K562 (cell line): ENCODE measurements around the gene PCNX2. TPM values are rescaled to one million over a fixed set of nuclear protein-coding genes. Genes with fewer than 3 reads are reported as not detected.

ENCODE experiments used
- ATAC-seq: fragments of 200-7000 bp; cut with Tn5 transposase; 3 replicates; pipeline ENCODE4 v1.9.1; 2020; ENCODE audit warnings: moderate library complexity
- BruUV-seq: library from RNA; stranded (reverse); fragments of 400-500 nt; replicated peaks from 2 replicates; lab custom pipeline; 2021; lab: Mats Ljungman, UMichigan
- CTCF ChIA-PET: fragments of 300-600 bp; formaldehyde crosslinking; extraction: SDS; loops from one replicate; lab custom pipeline; 2021; ENCODE audit warnings: low intra/inter-chr PET ratio; lab: Yijun Ruan, JAX
- POLR2A ChIA-PET: fragments of 300-600, 350-650 bp; sonication (Branson Sonifier 250); formaldehyde crosslinking; extraction: SDS; loops from one replicate; lab custom pipeline; 2021; ENCODE audit warnings: antibody characterized with exemption, inconsistent platforms; lab: Yijun Ruan, JAX
- DNase-seq, 4 experiments: peaks; one replicate each; pipeline versions ENCODE4 v3.0.0 to v3.0.0-alpha.2; 2011 to 2018; ENCODE audit warnings: low spot score in 3 of 4, mixed read lengths in 3 of 4; ENCODE audit errors: extremely low read depth in 1 of 4
- FAIRE-seq: peaks from 2 replicates; lab custom pipeline; 2011; peaks lifted over from hg19 to GRCh38; lab: Jason Lieb, UNC
- H2AFZ ChIP-seq: 2 replicates; pipeline ENCODE4 v1.6.0; 2011; ENCODE audit warnings: low read depth, low read length, control low read depth, inconsistent platforms
- H3K27ac ChIP-seq: fragments of 200-600 bp; 3 replicates; pipeline ENCODE4 v1.8.0; 2011; ENCODE audit warnings: low read depth, mild to moderate bottlenecking, control low read depth, inconsistent platforms, low read length, moderate library complexity, mixed read lengths; ENCODE audit errors: extremely low read depth
- H3K27me3 ChIP-seq, 2 experiments: fragments of 300-600 bp in 1 of 2; 2 replicates in 1 of 2; 3 replicates in 1 of 2; pipeline versions ENCODE4 v1.6.0 to v1.8.0; 2011; ENCODE audit warnings: inconsistent platforms in 2 of 2, low read length in 2 of 2, mild to moderate bottlenecking in 1 of 2, mixed read lengths in 1 of 2, moderate library complexity in 1 of 2; ENCODE audit not compliant: control insufficient read depth in 2 of 2, insufficient read depth in 2 of 2
- H3K36me3 ChIP-seq: fragments of 300-600 bp; 3 replicates; pipeline ENCODE4 v1.8.0; 2011; ENCODE audit warnings: mild to moderate bottlenecking, low read length, inconsistent platforms; ENCODE audit not compliant: control insufficient read depth, insufficient read depth
- H3K4me1 ChIP-seq, 2 experiments: fragments of 200-600 bp in 1 of 2; replicated peaks in 1 of 2; 2 replicates in 1 of 2; 3 replicates in 1 of 2; pipeline versions ENCODE4 v1.5.1 to v1.8.0; 2011; ENCODE audit warnings: inconsistent platforms in 2 of 2, low read length in 2 of 2, mild to moderate bottlenecking in 1 of 2, mixed read lengths in 1 of 2, moderate library complexity in 1 of 2; ENCODE audit not compliant: control insufficient read depth in 2 of 2, insufficient read depth in 2 of 2
- H3K4me2 ChIP-seq: 2 replicates; pipeline ENCODE4 v1.6.1; 2011; ENCODE audit warnings: low read length, control low read depth, inconsistent platforms, mixed read lengths; ENCODE audit not compliant: insufficient read depth
- H3K4me3 ChIP-seq: fragments of 200-600 bp; sonication (generic), shearing (Covaris generic); 2 replicates; pipeline ENCODE4 v1.5.1; 2016; ENCODE audit warnings: control low read depth, inconsistent platforms
- H3K79me2 ChIP-seq: fragments of 200-600 bp; 3 replicates; pipeline ENCODE4 v1.8.0; 2011; ENCODE audit warnings: low read length, inconsistent platforms; ENCODE audit not compliant: control insufficient read depth, insufficient read depth
- H3K9ac ChIP-seq, 2 experiments: 2 replicates each; pipeline versions ENCODE4 v1.6.0 to v1.6.1; 2011; ENCODE audit warnings: low read depth in 2 of 2, low read length in 2 of 2, control low read depth in 1 of 2, inconsistent platforms in 1 of 2, mild to moderate bottlenecking in 1 of 2, mixed read lengths in 1 of 2; ENCODE audit not compliant: insufficient read depth in 1 of 2
- H3K9me1 ChIP-seq: one replicate; pipeline ENCODE4 v1.6.0; 2011; ENCODE audit warnings: inconsistent platforms, mild to moderate bottlenecking, low read length, moderate library complexity; ENCODE audit not compliant: control insufficient read depth, insufficient read depth
- H3K9me3 ChIP-seq: replicated peaks from 2 replicates; pipeline ENCODE4 v1.5.1; 2011; ENCODE audit warnings: low read depth, low read length, inconsistent platforms; ENCODE audit not compliant: control insufficient read depth, insufficient read depth
- H4K20me1 ChIP-seq: replicated peaks from 2 replicates; pipeline ENCODE4 v1.6.1; 2011; ENCODE audit warnings: low read length, inconsistent platforms, mixed read lengths; ENCODE audit not compliant: control insufficient read depth, insufficient read depth
- CBX1 ChIP-seq: sonication (generic); IDR thresholded peaks from 2 replicates; pipeline ENCODE4 v1.6.1; 2016; ENCODE audit warnings: antibody characterized with exemption, low read depth, mild to moderate bottlenecking
- CREB3L1 ChIP-seq: fragments of 450-650 bp; IDR thresholded peaks from 2 replicates; pipeline ENCODE4 v1.6.1; 2014; ENCODE audit warnings: low read depth, mild to moderate bottlenecking, moderate library complexity, borderline replicate concordance
- CREBBP ChIP-seq: IDR thresholded peaks from one replicate; pipeline ENCODE4 v1.6.1; 2012; ENCODE audit warnings: low read depth, mild to moderate bottlenecking, control low read depth, inconsistent platforms, low read length
- EHMT2 ChIP-seq: fragments of 450-650 bp; IDR thresholded peaks from 2 replicates; pipeline ENCODE4 v1.6.1; 2018; ENCODE audit warnings: antibody characterized with exemption
- FIP1L1 ChIP-seq: fragments of 200-400 bp; formaldehyde crosslinking; IDR thresholded peaks from 2 replicates; pipeline ENCODE4 v1.6.1; 2018; ENCODE audit warnings: mild to moderate bottlenecking, low read depth, low read length; ENCODE audit not compliant: poor library complexity, severe bottlenecking
- FOSL1 ChIP-seq: fragments of 200-800 bp; sonication (Bioruptor generic); conservative IDR thresholded peaks from 2 replicates; pipeline ENCODE4 v1.6.1; 2016; ENCODE audit warnings: missing genetic modification characterization, missing compliant biosample characterization
- MTF1 ChIP-seq: fragments of 250-450 bp; sonication (Bioruptor Pico); IDR thresholded peaks from 2 replicates; pipeline ENCODE4 v1.9.0; 2021; ENCODE audit warnings: moderate library complexity, mild to moderate bottlenecking, inconsistent platforms, borderline replicate concordance
- NCOA4 ChIP-seq: fragments of 450-650 bp; IDR thresholded peaks from 2 replicates; pipeline ENCODE4 v1.6.1; 2018; ENCODE audit warnings: mild to moderate bottlenecking; ENCODE audit not compliant: partially characterized antibody
- POLR2AphosphoS5 ChIP-seq: IDR thresholded peaks from 2 replicates; pipeline ENCODE4 v1.6.1; 2011; ENCODE audit warnings: mild to moderate bottlenecking, low read depth, low read length, moderate library complexity; ENCODE audit not compliant: control insufficient read depth, insufficient read depth
- RBM25 ChIP-seq: fragments of 200-400 bp; formaldehyde crosslinking; IDR thresholded peaks from 2 replicates; pipeline ENCODE4 v1.6.1; 2018; ENCODE audit warnings: low read length, low read depth, moderate library complexity; ENCODE audit not compliant: severe bottlenecking
- SMAD3 ChIP-seq: fragments of 450-650 bp; formaldehyde crosslinking; conservative IDR thresholded peaks from 2 replicates; pipeline ENCODE4 v1.4.0; 2020; ENCODE audit warnings: mild to moderate bottlenecking
- SNRNP70 ChIP-seq: fragments of 200-400 bp; formaldehyde crosslinking; optimal IDR thresholded peaks from 2 replicates; pipeline ENCODE3; 2017; ENCODE audit warnings: low read depth, low read length
- SPI1 ChIP-seq: IDR thresholded peaks from 2 replicates; pipeline ENCODE4 v1.6.1; 2011; ENCODE audit warnings: low read depth, low read length, control low read depth, borderline replicate concordance
- TOE1 ChIP-seq, 2 experiments: fragments of 450-650 bp in 1 of 2; sonication (generic) in 1 of 2; formaldehyde crosslinking in 1 of 2; IDR thresholded peaks; 2 replicates each; pipeline versions ENCODE4 v1.7.1 to v1.8.0; 2016 to 2022; ENCODE audit warnings: borderline replicate concordance in 2 of 2, mild to moderate bottlenecking in 2 of 2, antibody characterized with exemption in 1 of 2, inconsistent platforms in 1 of 2, low read depth in 1 of 2, missing genetic modification reagents in 1 of 2, moderate library complexity in 1 of 2
- ZBTB17 ChIP-seq: fragments of 450-650 bp; formaldehyde crosslinking; IDR thresholded peaks from 2 replicates; pipeline ENCODE4 v1.4.0; 2020; ENCODE audit warnings: mild to moderate bottlenecking
- ZNF408 ChIP-seq: fragments of 250-450 bp; sonication (Bioruptor Pico); IDR thresholded peaks from 2 replicates; pipeline ENCODE4 v1.4.0; 2020; ENCODE audit warnings: low read depth, mild to moderate bottlenecking, moderate library complexity
- ZNF780A ChIP-seq: fragments of 250-450 bp; sonication (Bioruptor Pico); IDR thresholded peaks from 2 replicates; pipeline ENCODE4 v1.5.0; 2021; ENCODE audit warnings: mild to moderate bottlenecking
- WGBS: fragments of 100-300 bp; shearing (Covaris generic); methylation state at CpG from one replicate; pipeline ENCODE4 v1.1.6; 2016; ENCODE audit warnings: low coverage, mixed read lengths; ENCODE audit not compliant: insufficient coverage; ENCODE audit errors: missing lambda C conversion rate; 5-methylcytosine and 5-hydroxymethylcytosine counted together
- in situ Hi-C: fragments of 300-500 bp; cut with MboI; formaldehyde crosslinking; loops from 4 replicates; pipeline ENCODE4 v1.15.0; 2018; ENCODE audit warnings: inconsistent platforms, mixed read lengths
- intact Hi-C: fragments of 100-400 bp; cut with micrococcal nuclease; formaldehyde crosslinking; loops from 2 replicates; pipeline ENCODE4 v1.14.2; 2022
- polyA plus RNA-seq, 8 experiments: library from polyadenylated mRNA; depleted of rRNA in 4 of 8; stranded (reverse) in 5 of 8; unstranded in 3 of 8; fragments of >200 nt; fragmentation: Nextera tagmentation in 2 of 8; fragmentation: Illumina TruSeq in 1 of 8; extraction: Ambion mirVana in 2 of 8; extraction: Trizol in 1 of 8; gene quantifications; 2 replicates each; pipeline versions ENCODE4 v1.2.1 to v1.2.3, GENCODE V29; 2011 to 2014; ENCODE audit warnings: inconsistent platforms in 1 of 8, missing spikeins in 1 of 8
- total RNA-seq, 7 experiments: library from RNA; depleted of rRNA in 6 of 7; stranded (reverse); fragments of >200 nt in 6 of 7; fragmentation: Illumina TruSeq in 2 of 7; extraction: Trizol in 2 of 7; gene quantifications; 2 replicates each; pipeline versions ENCODE4 v1.2.1 to v1.2.3, GENCODE V29; 2011 to 2021; ENCODE audit warnings: low replicate concordance in 1 of 7

Gene PCNX2
- total and polyA plus RNA-seq, 9 of the 15 experiments (the other 6 are each of a cell fraction or from before 2014, with no cell fraction given): 0.07 to 0.33 TPM; not detected in 7

- no peaks in the 10 kb centered on the region for H4K20me1 ChIP-seq
- no peak for DNase-seq
- in situ Hi-C loops: no loop called here
Observed at GRCh38 chr1:233045588-233045987, 249.9 kb downstream of the PCNX2 start.

More at GRCh38 chr1:233045588-233045987, 249.9 kb downstream of the PCNX2 start:
- Histone ChIP-seq H3K36me3 (no peaks in the 10 kb centered on the region), H3K4me3 (no peak overlapping the region), H3K27ac (no peak overlapping the region), H3K27me3 (no peaks in the 10 kb centered on the region), H3K4me1 (no peaks in the 10 kb centered on the region), H3K79me2 (no peaks in the 10 kb centered on the region), H3K9me3 (no peaks in the 10 kb centered on the region), H3K4me2 (no peak overlapping the region), H2AFZ (no peak overlapping the region), H3K9ac (no peak overlapping the region), H3K9me1 (no peaks in the 10 kb centered on the region)
- TF ChIP-seq CREB3L1 (no peak), FOSL1 (no peak), CREBBP (no peak), ZNF408 (CRISPR knock-in tag) (no peak), FIP1L1 (no peak), ZBTB17 (no peak), SMAD3 (CRISPR knock-in tag) (no peak), POLR2AphosphoS5 (no peak), SNRNP70 (no peak), RBM25 (no peak), CBX1 (no peak), EHMT2 (no peak), MTF1 (no peak), ZNF780A (CRISPR knock-in tag) (no peak), TOE1 (IDR thresholded peaks at IDR 0.05; ENCODE audit: borderline replicate concordance) (no peak), TOE1 (CRISPR knock-in tag; IDR thresholded peaks at IDR 0.05; ENCODE audit: borderline replicate concordance, low read depth) (no peak), SPI1 (no peak), NCOA4 (no peak)
- FAIRE-seq (no peak), ATAC-seq (no peak)
- ChIA-PET POLR2A (no interaction called here), CTCF (no interaction called here)
- intact Hi-C loops: no loop called here
- WGBS: 0% methylated on average over 2 of the region's 2 CpGs
- no TSS peak for BruUV-seq
